Stimulated activated CD8-positive, alpha-beta memory T cell treated with anti-CD3 and anti-CD28 coated beads, Interleukin-12 subunit alpha, Interleukin-12 subunit beta, amount 100 ng/mL, for 24 hours (primary cell): ENCODE data around the gene FER.
"Not testable (repeated sequence)": the region's sequence is repeated elsewhere in the genome, so short reads cannot be mapped to it uniquely, and the experiment has no call there.

Source experiments
- DNase-seq: peaks from one replicate; pipeline ENCODE4 v3.0.0-alpha.2; 2020; ENCODE audit errors: extremely low read depth

The FER gene

DNA sequence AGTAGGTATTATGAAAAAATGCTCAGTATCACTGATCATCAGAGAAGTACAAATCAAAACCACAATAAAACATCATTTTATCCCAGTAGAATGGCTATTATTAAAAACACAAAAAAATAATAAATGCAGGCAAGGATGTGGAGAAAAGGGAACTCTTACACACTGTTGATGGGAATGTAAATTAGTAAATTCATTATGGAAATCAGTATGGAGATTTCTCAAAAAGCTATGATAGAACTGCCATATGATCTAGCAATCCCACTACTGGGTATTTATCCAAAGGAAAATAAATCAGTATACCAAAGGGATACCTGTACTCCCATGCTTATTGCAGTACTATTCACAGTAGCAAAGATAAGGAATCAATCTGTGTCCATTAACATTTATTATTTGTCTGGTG lies 209.6 kb downstream of the FER start:
- no peak for DNase-seq

DNA sequence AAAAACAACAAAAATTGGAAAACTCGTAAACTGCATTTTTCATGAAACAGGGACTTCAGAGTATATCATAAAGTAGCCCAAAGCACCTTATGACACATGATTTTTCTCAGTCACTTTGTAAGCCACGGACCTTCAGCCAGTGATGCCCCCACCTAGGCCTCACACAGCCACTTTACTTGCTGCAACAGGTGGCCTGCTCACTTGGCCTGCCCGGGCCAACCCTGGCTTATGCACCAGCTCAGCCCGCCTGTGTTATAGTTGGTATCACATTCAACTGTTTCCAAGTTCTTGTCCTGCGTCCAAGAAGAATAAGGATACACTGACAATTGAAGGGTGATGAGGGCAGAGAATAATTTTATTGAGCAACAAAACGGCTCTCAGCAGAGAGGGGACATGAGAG lies 219.2 kb downstream of the FER start:
- DNase-seq: no peak

DNA sequence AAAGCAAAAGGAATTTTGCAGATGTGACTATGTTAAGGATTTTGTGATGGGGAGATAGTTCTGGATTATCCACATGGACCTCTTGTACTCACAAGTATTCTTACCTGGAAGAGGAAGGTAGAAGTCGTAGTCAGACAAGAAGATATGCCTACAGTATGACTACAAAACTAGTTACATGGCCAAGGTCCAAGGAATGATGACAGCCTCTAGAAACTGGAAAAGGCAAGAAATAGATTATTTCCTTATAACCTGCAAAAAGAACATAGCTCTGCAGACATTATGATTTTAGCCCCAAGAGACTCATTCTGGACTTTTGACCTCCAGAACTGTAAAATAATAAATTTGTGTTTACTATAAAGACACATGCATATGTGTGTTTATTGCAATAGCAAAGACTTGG lies 226.9 kb downstream of the FER start:
- DNase-seq: no peak

GRCh38 chr5:108975697-108976096 lies 228.0 kb downstream of the FER start:
- no peak for DNase-seq

GRCh38 chr5:108983461-108984092 lies 235.9 kb downstream of the FER start:
- no peak for DNase-seq

- DNase-seq: no peak
Observed at GRCh38 chr5:108989761-108990392, 242.2 kb downstream of the FER start.

GRCh38 chr5:108992396-108993085 lies 244.8 kb downstream of the FER start:
- DNase-seq: not testable (repeated sequence)

DNA sequence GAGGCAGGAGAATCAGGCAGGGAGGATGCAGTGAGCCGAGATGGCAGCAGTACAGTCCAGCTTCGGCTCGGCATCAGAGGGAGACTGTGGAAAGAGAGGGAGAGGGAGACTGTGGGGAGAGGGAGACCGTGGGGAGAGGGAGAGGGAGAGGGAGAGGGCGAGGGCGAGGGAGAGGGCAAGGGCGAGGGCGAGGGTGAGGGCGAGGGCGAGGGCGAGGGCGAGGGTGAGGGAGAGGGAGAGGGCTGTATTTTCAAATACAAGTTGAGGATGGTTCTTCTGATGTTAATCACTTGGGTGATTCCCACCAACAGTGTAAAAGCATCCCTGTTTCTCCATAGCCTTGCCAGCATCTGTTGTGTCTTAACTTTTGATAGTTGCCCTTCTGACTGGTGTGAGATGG lies 245.7 kb downstream of the FER start:
- not testable (repeated sequence) for DNase-seq

DNA sequence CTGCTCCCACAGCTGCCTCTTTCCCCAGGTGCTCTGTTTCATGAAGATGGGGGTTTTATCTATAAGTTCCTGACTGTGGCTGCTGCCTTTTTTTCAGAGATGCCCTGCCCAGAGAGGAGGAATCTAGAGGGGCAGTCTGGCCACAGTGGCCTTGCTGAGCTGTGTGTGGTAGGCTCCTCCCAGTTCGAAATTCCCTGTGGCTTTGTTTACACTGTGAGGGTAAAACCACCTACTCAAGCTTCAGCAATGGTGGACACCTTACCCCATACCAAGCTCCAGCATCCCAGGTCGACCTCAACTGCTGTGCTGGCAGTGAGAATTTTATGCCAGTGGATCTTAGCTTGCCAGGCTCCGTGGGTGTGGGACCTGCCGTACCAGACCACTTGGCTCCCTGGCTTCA lies 250.0 kb downstream of the FER start:
- DNase-seq: no peak

- DNase-seq: no peak
Observed at GRCh38 chr5:108998216-108998615, 250.5 kb downstream of the FER start.

DNA sequence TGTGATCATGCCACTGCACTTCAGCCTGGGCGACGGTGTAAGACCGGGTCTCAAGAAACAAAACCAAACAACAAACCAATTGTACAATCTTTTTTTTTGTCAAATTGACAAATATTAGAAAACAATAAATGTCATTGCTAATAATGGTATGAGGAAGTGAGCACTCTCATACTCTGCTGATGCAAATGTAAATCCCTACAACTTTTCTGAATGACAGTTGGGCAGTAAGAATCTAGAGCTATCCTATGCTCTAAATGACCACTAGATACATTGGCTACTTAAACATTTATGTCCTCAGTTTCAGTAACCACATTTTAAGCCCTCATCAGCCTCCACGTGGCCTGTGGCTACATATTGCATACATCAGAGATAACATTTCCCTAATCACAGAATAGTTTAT lies 256.2 kb downstream of the FER start:
- DNase-seq: no peak

- DNase-seq: no peak
Observed at GRCh38 chr5:109005297-109006009, 257.8 kb downstream of the FER start.

- DNase-seq: no peak
Observed at GRCh38 chr5:109006129-109006528, 258.4 kb downstream of the FER start.

DNA sequence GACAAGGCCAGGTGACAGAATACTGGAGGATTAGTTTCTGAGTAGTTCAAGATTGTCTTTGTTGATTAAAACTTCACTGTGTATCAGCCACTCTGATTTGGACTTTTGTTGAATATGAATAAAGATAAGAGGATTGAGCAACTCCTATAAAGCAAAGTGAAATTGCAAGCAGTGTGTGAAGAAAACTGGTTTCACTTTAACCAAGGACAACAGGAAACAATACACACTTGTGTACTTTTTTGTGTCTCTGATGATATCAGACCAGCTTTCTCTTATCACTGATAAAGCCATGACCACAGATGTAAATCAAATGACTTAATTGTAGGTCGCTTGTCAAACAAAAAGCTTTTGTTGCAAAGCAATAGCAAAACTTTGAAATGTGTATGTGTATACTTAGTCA lies 268.6 kb downstream of the FER start:
- no peak for DNase-seq

DNA sequence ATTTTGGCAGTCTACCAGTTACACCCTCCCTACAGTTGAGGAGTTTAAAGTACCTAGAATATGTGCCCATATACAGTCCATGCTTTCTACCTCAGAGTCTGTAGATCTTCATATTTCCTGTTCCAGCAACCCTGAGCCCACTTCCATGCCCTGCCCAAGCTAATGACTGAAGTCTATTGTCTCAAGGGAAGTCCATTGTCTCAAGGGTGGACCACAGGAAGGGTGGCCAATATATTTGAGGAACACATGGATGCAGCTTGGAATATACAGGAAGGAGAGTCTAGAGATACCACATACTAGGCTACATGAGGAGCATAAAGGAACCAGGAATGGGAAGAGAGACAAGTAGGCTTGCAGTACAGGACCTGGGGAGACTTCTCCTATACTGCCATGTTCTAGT lies 274.4 kb downstream of the FER start:
- DNase-seq: no peak

- DNase-seq: not testable (repeated sequence)
Observed at GRCh38 chr5:109025729-109026128, 278.0 kb downstream of the FER start.

GRCh38 chr5:109027983-109028607 lies 280.4 kb downstream of the FER start:
- no peak for DNase-seq

- DNase-seq: no peak
Observed at GRCh38 chr5:109028608-109029299, 281.1 kb downstream of the FER start.

DNA sequence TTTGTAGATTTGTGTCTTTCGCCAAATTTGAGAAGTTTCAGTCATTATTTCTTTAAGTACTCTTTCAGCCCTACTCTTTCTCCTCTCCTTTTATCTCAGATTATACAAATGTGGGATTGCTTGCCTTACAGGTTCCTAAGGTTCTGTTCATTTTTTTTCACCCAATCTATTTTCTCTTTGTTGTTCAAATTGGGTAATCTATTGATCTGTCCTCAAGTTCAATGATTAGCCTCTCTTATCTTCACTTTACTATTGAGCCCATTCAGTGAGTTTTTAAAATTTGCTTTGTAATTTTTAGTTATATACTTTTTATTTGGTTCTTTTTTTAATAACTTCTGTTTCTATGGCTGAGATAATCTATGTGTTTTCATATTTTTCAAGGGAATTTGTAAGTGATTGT lies 282.1 kb downstream of the FER start:
- no peak for DNase-seq

DNA sequence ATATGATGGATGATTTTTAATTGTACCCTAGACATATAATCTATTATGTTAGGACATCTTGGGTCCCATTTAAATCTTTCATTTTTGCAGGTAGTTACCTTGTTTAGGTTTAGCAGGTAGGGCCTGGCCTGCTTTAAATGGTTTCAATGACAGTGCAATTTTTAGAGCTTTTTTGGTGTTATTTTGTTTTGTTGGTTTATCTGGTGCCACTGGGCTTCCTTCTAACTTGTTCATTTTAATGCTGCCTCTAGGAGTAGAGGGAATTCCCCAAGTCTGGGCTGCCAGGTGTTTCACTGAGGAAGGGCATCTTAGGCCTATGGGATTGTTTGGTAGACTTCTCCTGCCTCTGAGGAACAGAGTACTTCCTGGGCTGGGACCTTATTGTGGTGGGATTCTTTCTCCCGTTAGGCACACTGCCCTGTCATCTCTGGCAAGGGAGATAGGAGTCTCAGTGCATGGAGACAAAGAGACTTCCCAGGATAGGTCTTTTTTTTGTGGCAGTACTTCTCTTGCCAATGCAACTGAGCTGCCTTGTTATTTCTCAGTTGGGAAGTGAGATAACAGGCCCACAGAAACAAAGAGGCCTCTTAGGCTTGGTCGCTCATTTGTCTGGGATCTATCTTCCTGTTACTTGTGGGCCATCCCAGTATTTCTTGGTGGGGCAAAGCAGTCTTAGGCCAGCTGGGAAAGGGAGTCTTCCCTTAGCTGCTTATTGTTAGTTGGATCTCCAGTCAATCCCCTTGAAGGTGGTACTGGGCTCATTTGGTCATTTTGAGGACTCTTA lies 282.9 kb downstream of the FER start:
- DNase-seq: no peak

- DNase-seq: no peak
Observed at GRCh38 chr5:109034306-109034705, 286.6 kb downstream of the FER start.
